SK-N-SH treated with all-trans-retinoic acid at 6 μM for 48 hours (cell line): ENCODE results near the gene C1QBP.

ENCODE experiments used
- ATAC-seq: fragments of 200-7000 bp; cut with Tn5 transposase; 3 replicates; pipeline ENCODE4 v1.9.1; 2020; ENCODE audit warnings: mild to moderate bottlenecking, moderate library complexity
- ARNTL ChIP-seq: fragments of 450-650 bp; formaldehyde crosslinking; IDR thresholded peaks from 2 replicates; pipeline ENCODE4 v1.5.0; 2020; ENCODE audit warnings: low read depth, mild to moderate bottlenecking, moderate library complexity, borderline replicate concordance
- BACH2 ChIP-seq: fragments of 250-450 bp; sonication (Bioruptor Pico); IDR thresholded peaks from 2 replicates; pipeline ENCODE4 v1.9.0; 2021; ENCODE audit warnings: mild to moderate bottlenecking, borderline replicate concordance
- CREB5 ChIP-seq: fragments of 250-450 bp; sonication (Bioruptor Pico); IDR thresholded peaks from 2 replicates; pipeline ENCODE4 v1.5.1; 2020; ENCODE audit warnings: low read depth, mild to moderate bottlenecking, moderate library complexity
- CSDC2 ChIP-seq: fragments of 250-450 bp; sonication (Bioruptor Pico); IDR thresholded peaks from 2 replicates; pipeline ENCODE4 v1.5.0; 2020; ENCODE audit warnings: mild to moderate bottlenecking, moderate library complexity
- CSRNP3 ChIP-seq: fragments of 250-450 bp; sonication (Bioruptor Pico); IDR thresholded peaks from 2 replicates; pipeline ENCODE4 v1.5.1; 2021; ENCODE audit warnings: mild to moderate bottlenecking, moderate library complexity
- ESRRG ChIP-seq: fragments of 250-450 bp; sonication (Bioruptor Pico); IDR thresholded peaks from 2 replicates; pipeline ENCODE4 v1.6.1; 2021; ENCODE audit warnings: mild to moderate bottlenecking
- GLIS3 ChIP-seq: fragments of 250-450 bp; sonication (Bioruptor Pico); IDR thresholded peaks from 2 replicates; pipeline ENCODE4 v1.5.0; 2020; ENCODE audit warnings: mild to moderate bottlenecking, moderate library complexity
- ISL1 ChIP-seq: fragments of 250-450 bp; sonication (Bioruptor Pico); IDR thresholded peaks from 2 replicates; pipeline ENCODE4 v2.1.2; 2022; ENCODE audit warnings: mild to moderate bottlenecking, moderate library complexity
- OSR1 ChIP-seq: fragments of 250-450 bp; sonication (Bioruptor Pico); IDR thresholded peaks from 2 replicates; pipeline ENCODE4 v1.8.0; 2022; ENCODE audit warnings: moderate library complexity, mild to moderate bottlenecking, inconsistent platforms
- PATZ1 ChIP-seq: fragments of 250-450 bp; sonication (Bioruptor Pico); IDR thresholded peaks from 2 replicates; pipeline ENCODE4 v1.8.0; 2020; ENCODE audit warnings: mild to moderate bottlenecking, moderate library complexity, borderline replicate concordance
- POU6F1 ChIP-seq: fragments of 250-450 bp; sonication (Bioruptor Pico); IDR thresholded peaks from 2 replicates; pipeline ENCODE4 v1.8.0; 2021; ENCODE audit warnings: low read depth, mild to moderate bottlenecking, moderate library complexity, borderline replicate concordance
- PPARA ChIP-seq: fragments of 250-450 bp; sonication (Bioruptor Pico); IDR thresholded peaks from 2 replicates; pipeline ENCODE4 v1.5.0; 2020; ENCODE audit warnings: mild to moderate bottlenecking, borderline replicate concordance
- RARB ChIP-seq: fragments of 250-450 bp; sonication (Bioruptor Pico); IDR thresholded peaks from 2 replicates; pipeline ENCODE4 v1.8.0; 2021; ENCODE audit warnings: mild to moderate bottlenecking, moderate library complexity
- SNAI2 ChIP-seq: fragments of 250-450 bp; sonication (Bioruptor Pico); IDR thresholded peaks from 2 replicates; pipeline ENCODE4 v1.5.0; 2020; ENCODE audit warnings: mild to moderate bottlenecking, moderate library complexity
- TCF4 ChIP-seq: fragments of 250-450 bp; sonication (Bioruptor Pico); IDR thresholded peaks from 2 replicates; pipeline ENCODE4 v1.8.0; 2021; ENCODE audit warnings: mild to moderate bottlenecking, moderate library complexity, borderline replicate concordance
- TOX ChIP-seq: fragments of 250-450 bp; sonication (Bioruptor Pico); IDR thresholded peaks from 2 replicates; pipeline ENCODE4 v1.8.0; 2021; ENCODE audit warnings: mild to moderate bottlenecking, moderate library complexity, borderline replicate concordance
- TSHZ2 ChIP-seq: fragments of 250-450 bp; sonication (Bioruptor Pico); IDR thresholded peaks from 2 replicates; pipeline ENCODE4 v1.5.0; 2020; ENCODE audit warnings: mild to moderate bottlenecking, moderate library complexity
- ZC3H10 ChIP-seq: fragments of 250-450 bp; sonication (Bioruptor Pico); IDR thresholded peaks from 2 replicates; pipeline ENCODE4 v1.5.1; 2021; ENCODE audit warnings: mild to moderate bottlenecking, moderate library complexity
- ZFP3 ChIP-seq: fragments of 250-450 bp; sonication (Bioruptor Pico); IDR thresholded peaks from 2 replicates; pipeline ENCODE4 v1.5.0; 2020; ENCODE audit warnings: mild to moderate bottlenecking, moderate library complexity
- ZFP30 ChIP-seq: fragments of 450-650 bp; formaldehyde crosslinking; IDR thresholded peaks from 2 replicates; pipeline ENCODE4 v1.5.0; 2022; ENCODE audit warnings: mild to moderate bottlenecking, moderate library complexity
- ZNF565 ChIP-seq: fragments of 450-650 bp; formaldehyde crosslinking; conservative IDR thresholded peaks from 2 replicates; pipeline ENCODE4 v1.5.0; 2020; ENCODE audit warnings: low read depth, mild to moderate bottlenecking, moderate library complexity
- ZNF70 ChIP-seq: fragments of 450-650 bp; formaldehyde crosslinking; IDR thresholded peaks from 2 replicates; pipeline ENCODE4 v1.5.0; 2020; ENCODE audit warnings: mild to moderate bottlenecking, moderate library complexity
- ZNF8 ChIP-seq: fragments of 450-650 bp; formaldehyde crosslinking; IDR thresholded peaks from 2 replicates; pipeline ENCODE4 v1.5.0; 2020; ENCODE audit warnings: mild to moderate bottlenecking, moderate library complexity

The C1QBP gene

GRCh38 chr17:5473906-5474305 lies 35.0 kb upstream of the C1QBP start (continued):
- TF ChIP-seq TOX (CRISPR knock-in tag) = no peak
- no peak for TF ChIP-seq PATZ1
- no peak for TF ChIP-seq ESRRG (CRISPR knock-in tag)
- TF ChIP-seq ZNF8 (CRISPR knock-in tag) = no peak
- no peak for TF ChIP-seq TCF4 (CRISPR knock-in tag)

GRCh38 chr17:5472511-5472910 lies 33.6 kb upstream of the C1QBP start:
- no peak for TF ChIP-seq ISL1 (CRISPR knock-in tag)
- TF ChIP-seq ZNF565 (CRISPR knock-in tag) = no peak
- TF ChIP-seq, all 23 proteins: peak for 0
- no peak for ATAC-seq

GRCh38 chr17:5468075-5468473 lies 29.1 kb upstream of the C1QBP start:
- ATAC-seq = peak; percentile 50
- TF ChIP-seq TCF4 (CRISPR knock-in tag) = no peak
- TF ChIP-seq ZFP3 (CRISPR knock-in tag) = no peak
- TF ChIP-seq ISL1 (CRISPR knock-in tag) = no peak
- no peak for TF ChIP-seq ZNF565 (CRISPR knock-in tag)
- TF ChIP-seq GLIS3 (CRISPR knock-in tag) = no peak
- TF ChIP-seq CREB5 (CRISPR knock-in tag) = no peak
- no peak for TF ChIP-seq ZC3H10 (CRISPR knock-in tag)
- TF ChIP-seq RARB = no peak
- TF ChIP-seq ARNTL (CRISPR knock-in tag) = no peak
- TF ChIP-seq ZNF8 (CRISPR knock-in tag) = no peak
- no peak for TF ChIP-seq ESRRG (CRISPR knock-in tag)
- TF ChIP-seq BACH2 (CRISPR knock-in tag) = no peak
- no peak for TF ChIP-seq PATZ1
- no peak for TF ChIP-seq ZNF70 (CRISPR knock-in tag)
- no peak for TF ChIP-seq TSHZ2 (CRISPR knock-in tag)
- no peak for TF ChIP-seq ZFP30
- TF ChIP-seq CSDC2 (CRISPR knock-in tag) = no peak
- TF ChIP-seq PPARA = no peak
- TF ChIP-seq CSRNP3 (CRISPR knock-in tag) = no peak

- TF ChIP-seq ZNF8 (CRISPR knock-in tag) (no peak), ZFP3 (CRISPR knock-in tag) (no peak), CSRNP3 (CRISPR knock-in tag) (no peak), OSR1 (CRISPR knock-in tag) (no peak), ISL1 (CRISPR knock-in tag) (no peak), CREB5 (CRISPR knock-in tag) (no peak), SNAI2 (no peak), BACH2 (CRISPR knock-in tag) (no peak), POU6F1 (CRISPR knock-in tag) (no peak), PPARA (no peak), TCF4 (CRISPR knock-in tag) (no peak), CSDC2 (CRISPR knock-in tag) (no peak)
- peak; percentile 10; the same call in 2 of the 3 replicates for ATAC-seq
Measured at GRCh38 chr17:5467416-5467815, 28.5 kb upstream of the C1QBP start.
